Stimulated activated CD8-positive, alpha-beta memory T cell treated with anti-CD3 and anti-CD28 coated beads, Interleukin-7, amount 100 ng/mL, for 4 hours (primary cell): ENCODE results near the gene DDX53.

Experiments
- DNase-seq, 2 donors: peaks; one replicate each; pipeline ENCODE4 v3.0.0-alpha.2; 2020; ENCODE audit warnings: low read depth in 2 of 2

Gene DDX53

GRCh38 chrX:22999696-23000223 is at the start of gene DDX53:
Gene DDX53, plus strand, starts transcription at chrX:22999960. Its CDS starts 98 bp downstream, at chrX:23000058.
- DNase-seq: no peak

DNA sequence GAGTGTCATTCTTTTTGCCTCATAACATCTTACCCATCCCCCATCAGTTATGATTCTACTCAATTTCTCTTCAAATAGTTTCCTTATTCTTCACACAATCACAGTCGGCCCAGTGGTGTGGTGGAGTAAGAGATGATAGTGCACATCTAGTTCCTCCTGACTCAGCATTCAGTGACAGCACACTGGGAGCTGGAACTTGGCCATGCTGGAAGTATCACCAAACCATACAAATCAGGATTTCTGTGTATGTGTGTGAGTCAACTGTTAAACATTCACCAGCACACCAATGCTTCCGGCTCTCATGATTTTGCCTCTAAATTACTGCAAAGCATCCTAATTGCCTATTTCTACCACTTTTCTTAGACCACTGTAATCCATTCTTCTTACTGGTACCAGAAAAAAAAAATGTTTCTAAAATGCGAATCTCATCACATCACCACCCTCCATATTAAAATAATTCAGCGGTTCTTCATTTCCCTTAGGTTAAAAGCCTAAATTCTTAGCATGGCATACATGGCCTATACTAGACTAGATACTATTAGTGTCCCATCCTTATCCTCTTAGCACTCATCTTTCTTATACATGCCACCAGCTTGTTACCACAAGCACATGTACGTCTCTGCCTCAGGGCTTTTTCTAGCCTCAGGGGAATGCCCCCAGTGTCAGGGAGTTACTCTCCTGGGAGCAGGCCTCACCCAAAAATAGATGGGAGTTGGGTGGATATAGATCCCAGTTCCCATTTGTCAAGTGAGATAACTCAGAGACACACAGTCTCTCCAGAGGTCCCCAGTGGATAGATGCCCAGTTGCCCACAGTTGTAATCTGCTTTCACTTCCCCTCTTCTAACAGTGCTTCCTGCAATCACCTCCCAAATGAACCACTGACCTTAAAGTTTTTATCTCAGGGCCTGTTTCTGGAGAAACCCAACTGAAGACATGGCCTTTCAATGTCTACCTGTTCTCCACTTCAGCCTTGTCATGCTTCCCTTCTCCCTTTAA is 49.2 kb upstream of the DDX53 start:
- DNase-seq: no peak

GRCh38 chrX:22952010-22952409 is 47.8 kb upstream of the DDX53 start:
- no peak for DNase-seq

- DNase-seq: no peak
Measured at GRCh38 chrX:22958250-22958649, 41.5 kb upstream of the DDX53 start.

DNA sequence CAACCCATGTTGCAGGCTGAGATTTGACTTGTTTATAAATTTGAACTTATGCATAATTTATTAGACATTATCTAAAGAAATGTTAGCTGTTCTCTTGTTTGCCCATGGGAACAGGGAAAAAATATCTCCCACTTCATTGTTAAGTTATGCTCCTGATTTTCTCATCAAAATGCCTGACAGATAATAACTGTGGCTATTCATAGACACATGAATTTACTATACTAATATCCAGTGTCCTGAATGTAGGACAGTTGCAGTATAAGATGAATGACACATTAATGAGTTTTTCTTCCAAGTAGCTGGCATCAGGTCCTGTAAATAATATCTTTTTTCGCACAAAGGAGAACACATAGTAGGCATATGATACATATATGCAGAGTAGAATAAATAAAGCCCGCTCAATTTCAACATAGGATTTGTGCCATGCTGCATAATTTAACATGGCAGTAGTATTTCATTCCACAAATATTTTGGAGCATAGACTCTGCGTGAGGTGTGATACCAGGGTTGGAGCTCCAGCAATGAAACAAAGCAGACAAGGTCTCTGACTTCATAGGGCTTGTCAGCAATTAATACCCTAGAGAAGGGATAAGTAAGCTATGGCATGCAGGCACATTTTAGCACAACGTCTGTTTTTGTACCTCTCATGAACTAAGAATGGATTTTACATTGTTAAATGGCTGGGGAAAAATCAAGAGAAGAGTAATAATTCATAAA is 40.4 kb upstream of the DDX53 start:
- no peak for DNase-seq

- no peak for DNase-seq
Measured at GRCh38 chrX:22963196-22963595, 36.6 kb upstream of the DDX53 start.

- DNase-seq: no peak
Measured at GRCh38 chrX:22968494-22968893, 31.3 kb upstream of the DDX53 start.

DNA sequence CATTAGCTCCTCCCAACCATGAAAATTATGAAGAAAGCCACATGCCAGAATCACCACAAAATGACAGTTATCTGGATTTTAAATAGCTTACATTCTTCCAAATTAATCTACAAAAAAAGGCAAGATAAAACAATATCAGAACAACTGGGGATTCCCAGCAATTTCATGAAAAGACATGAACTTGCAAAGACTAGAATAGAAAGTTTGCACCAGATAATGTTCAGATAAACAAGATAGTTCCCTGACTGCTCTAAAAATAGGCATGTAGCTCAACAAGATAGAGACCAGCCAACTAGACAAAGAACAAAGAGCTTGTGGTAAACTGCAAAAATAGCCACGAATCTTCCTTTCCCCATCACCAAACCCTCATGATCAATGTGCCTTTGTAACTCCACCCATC is 30.3 kb upstream of the DDX53 start:
- no peak for DNase-seq

GRCh38 chrX:22970861-22971260 is 28.9 kb upstream of the DDX53 start:
- DNase-seq: no peak

GRCh38 chrX:22974616-22975015 is 25.1 kb upstream of the DDX53 start:
- DNase-seq: no peak

DNA sequence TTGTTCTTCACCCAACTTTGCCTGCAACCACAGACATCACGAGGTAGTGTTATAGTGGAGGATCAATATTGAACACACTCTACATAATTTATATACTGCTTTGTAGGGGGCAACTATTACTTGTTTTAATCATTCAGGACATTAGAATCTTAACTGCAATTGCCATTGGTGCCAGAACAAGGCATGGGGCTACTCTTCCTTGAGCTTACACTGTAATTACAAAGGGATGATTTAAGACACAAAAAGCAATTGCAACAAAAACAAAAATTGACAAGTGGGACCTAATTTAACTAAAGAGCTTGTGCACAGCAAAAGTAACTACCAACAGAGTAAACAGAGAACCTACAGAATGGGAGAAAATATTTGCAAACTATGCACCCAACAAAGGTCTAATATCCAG is 24.0 kb upstream of the DDX53 start:
- no peak for DNase-seq

GRCh38 chrX:22985958-22986357 is 13.8 kb upstream of the DDX53 start:
- DNase-seq: no peak

DNA sequence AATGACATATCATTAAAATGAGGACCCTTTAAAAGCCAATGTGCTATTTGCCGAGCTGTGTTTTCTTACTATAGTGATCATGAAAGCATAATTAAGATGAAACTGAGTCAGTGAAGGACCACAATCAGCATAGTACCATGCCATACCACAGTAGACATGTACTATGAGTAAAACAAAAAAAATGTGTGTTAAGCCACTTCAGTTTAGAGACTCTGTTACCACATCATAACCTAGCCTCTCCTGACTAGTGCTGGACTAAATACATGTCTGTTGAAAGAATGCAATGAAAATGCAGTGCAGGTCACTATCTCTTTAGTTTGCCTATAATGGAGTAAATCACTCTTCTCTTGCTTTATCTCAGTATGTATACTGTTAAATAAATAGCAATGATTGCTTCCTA is 12.3 kb upstream of the DDX53 start:
- DNase-seq: no peak

DNA sequence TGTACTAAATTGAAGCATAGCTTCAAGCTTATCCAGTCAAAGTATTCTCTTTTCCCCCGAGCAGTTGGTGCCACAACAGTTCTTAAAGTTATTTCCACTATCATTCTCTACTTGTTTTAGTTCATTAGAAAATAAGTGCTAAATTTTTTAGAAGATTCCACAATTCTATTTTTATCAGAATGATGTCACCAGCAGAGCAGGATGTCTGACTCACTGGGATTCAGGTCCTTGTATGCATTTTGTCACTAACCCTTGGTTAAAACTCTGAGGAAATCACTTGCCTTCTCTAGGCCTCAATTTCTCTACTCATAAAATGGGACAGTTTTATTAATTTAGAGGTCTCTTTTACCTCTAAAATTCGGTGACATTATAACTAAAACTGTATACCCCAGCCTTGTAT is 3.4 kb downstream of the DDX53 start:
- no peak for DNase-seq

GRCh38 chrX:23008431-23009099 is 8.8 kb downstream of the DDX53 start:
- DNase-seq: no peak

DNA sequence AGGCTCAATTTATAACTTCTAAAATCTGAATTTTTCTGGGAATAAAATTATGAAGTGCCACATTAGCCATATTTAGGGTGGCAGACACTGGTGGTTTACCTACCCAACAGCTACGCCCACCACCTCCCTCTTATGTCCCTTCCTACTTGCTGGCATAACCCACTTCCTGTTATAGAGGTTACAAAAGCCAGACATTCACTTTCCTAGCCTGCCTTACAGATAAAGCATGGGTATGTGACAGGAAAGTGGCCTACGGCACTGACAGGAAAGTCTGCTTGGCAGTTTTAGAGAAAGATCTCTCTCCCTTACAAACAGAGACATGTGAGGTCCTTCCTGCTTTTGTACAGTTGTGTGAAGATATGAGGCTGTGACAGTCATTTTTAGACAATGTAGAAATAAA is 12.4 kb downstream of the DDX53 start:
- DNase-seq: no peak

DNA sequence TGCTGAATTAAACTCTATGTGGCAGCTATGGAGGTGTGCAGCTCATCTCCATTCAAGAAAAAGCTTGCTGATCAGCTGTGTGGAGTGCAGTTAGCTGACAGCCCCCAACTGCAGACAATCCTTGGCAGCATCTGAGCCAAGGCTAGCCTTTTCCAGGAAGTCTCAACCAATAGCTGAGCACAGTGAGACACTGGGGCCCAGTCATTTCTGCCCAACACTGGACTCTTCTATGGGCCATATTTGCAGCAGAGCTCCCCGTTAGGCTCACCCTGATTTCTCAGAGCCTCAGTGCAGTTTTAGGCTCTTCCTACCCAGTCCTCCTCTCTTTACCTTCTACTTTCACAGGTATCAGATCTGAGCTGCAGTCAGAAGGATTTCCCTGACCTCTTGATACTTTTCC is 12.9 kb downstream of the DDX53 start:
- DNase-seq: no peak

DNA sequence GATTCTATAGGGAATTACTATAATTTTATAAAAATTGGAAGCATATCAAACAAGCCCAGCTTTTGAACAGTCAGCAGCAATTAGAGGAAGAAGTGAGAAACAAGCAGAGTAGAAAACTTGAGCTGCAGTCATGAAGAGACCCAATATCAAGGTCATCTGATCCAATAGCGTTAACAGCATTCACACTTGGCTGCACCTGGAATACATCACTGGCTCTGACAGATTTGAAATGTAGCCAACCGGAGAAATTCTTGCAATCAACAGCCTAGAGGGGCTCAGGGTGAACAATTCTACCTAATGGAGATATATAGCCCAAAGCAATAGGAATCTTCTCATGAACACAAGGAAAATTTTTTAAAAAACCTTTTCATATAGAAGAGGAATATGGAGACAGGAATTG is 13.6 kb downstream of the DDX53 start:
- DNase-seq: no peak

DNA sequence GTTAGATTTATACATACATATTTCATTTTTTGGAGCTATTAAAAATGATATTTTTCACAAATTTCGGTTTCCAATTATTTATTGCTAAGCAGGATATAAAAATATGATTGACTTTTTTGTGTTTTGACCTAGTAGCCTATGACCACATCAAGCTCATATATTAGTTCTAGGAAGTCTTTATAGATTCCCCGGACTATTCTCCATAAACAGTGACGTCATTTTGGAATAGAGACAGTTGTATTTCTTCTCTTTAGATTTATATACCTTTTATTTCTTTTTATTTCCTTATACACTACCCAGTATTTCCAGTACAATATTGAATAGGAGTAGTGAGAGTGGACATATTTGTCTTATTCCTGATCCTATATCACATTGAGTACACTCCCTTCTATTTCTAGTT is 31.8 kb downstream of the DDX53 start:
- no peak for DNase-seq

GRCh38 chrX:23035493-23035892 is 35.7 kb downstream of the DDX53 start:
- DNase-seq: no peak

DNA sequence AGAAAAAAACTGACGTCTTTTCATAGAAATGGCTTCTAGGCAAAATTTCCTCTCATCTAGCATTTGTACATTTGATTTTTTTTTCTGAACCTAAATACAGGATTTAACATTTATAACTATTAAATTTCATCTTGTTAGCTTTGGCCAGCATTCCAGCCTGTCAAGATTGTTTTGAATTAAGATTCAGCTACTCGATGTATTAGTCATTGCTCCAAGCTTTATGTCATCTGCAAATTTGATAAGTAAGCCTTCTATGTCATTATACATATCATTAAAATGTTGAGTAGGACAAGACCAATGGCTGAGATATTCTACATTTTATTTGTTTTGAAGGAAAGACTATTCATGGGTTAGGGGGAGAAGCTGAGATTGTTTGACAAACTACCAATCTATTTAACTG is 46.7 kb downstream of the DDX53 start:
- no peak for DNase-seq
